Liver (tissue), 9 donors: ENCODE measurements around the gene MTOR. TPM values are rescaled to one million over a fixed set of nuclear protein-coding genes. Genes with fewer than 3 reads are reported as not detected.

Experiments used
- DNase-seq: peaks from one replicate; pipeline ENCODE4 v3.0.0-alpha.2; 2017; ENCODE audit warnings: low spot score
- H3K27ac ChIP-seq, 2 donors: one replicate each; pipeline ENCODE4 v1.7.0; 2013; ENCODE audit warnings: inconsistent platforms in 2 of 2, low read length in 2 of 2, control low read depth in 1 of 2, low read depth in 1 of 2, mild to moderate bottlenecking in 1 of 2
- H3K27me3 ChIP-seq, 4 donors: one replicate each; pipeline versions ENCODE4 v1.6.1 to v1.7.0; 2013; ENCODE audit warnings: low read length in 3 of 4, inconsistent platforms in 1 of 4, mild to moderate bottlenecking in 1 of 4, moderate library complexity in 1 of 4; ENCODE audit not compliant: control insufficient read depth in 4 of 4, insufficient read depth in 4 of 4
- H3K36me3 ChIP-seq, 4 donors: one replicate each; pipeline versions ENCODE4 v1.6.1 to v1.7.0; 2013; ENCODE audit warnings: low read length in 3 of 4, mild to moderate bottlenecking in 3 of 4, low read depth in 1 of 4, moderate library complexity in 1 of 4; ENCODE audit not compliant: control insufficient read depth in 4 of 4, insufficient read depth in 3 of 4
- H3K4me1 ChIP-seq, 4 donors: one replicate each; pipeline versions ENCODE4 v1.6.1 to v1.7.0; 2013; ENCODE audit warnings: low read length in 3 of 4, mild to moderate bottlenecking in 3 of 4, moderate library complexity in 1 of 4; ENCODE audit not compliant: control insufficient read depth in 4 of 4, insufficient read depth in 4 of 4
- H3K4me3 ChIP-seq, 3 donors: one replicate each; pipeline versions ENCODE4 v1.6.1 to v1.7.0; 2013; ENCODE audit warnings: low read length in 3 of 3, control low read depth in 1 of 3, low read depth in 1 of 3, mild to moderate bottlenecking in 1 of 3
- H3K9ac ChIP-seq, 2 donors: one replicate each; pipeline ENCODE4 v1.7.0; 2013; ENCODE audit warnings: low read length in 2 of 2, mild to moderate bottlenecking in 2 of 2, moderate library complexity in 2 of 2, control low read depth in 1 of 2, low read depth in 1 of 2
- H3K9me3 ChIP-seq, 4 donors: one replicate each; pipeline versions ENCODE4 v1.6.1 to v1.7.0; 2013; ENCODE audit warnings: low read length in 3 of 4; ENCODE audit not compliant: control insufficient read depth in 4 of 4
- ATF3 ChIP-seq: IDR thresholded peaks from 2 replicates; pipeline ENCODE4 v1.6.1; 2016; ENCODE audit warnings: antibody characterized with exemption
- CTCF ChIP-seq: fragments of 150-350 bp; IDR thresholded peaks from 2 replicates; pipeline ENCODE4 v1.5.1; 2017; ENCODE audit warnings: improper control_type of control experiment, low read depth, low read length; ENCODE audit not compliant: missing input control
- FOXA1 ChIP-seq: IDR thresholded peaks from 2 replicates; pipeline ENCODE4 v1.6.1; 2016; ENCODE audit warnings: antibody characterized with exemption
- GABPA ChIP-seq, 2 donors: IDR thresholded peaks in 1 of 2; conservative IDR thresholded peaks in 1 of 2; 2 replicates each; pipeline ENCODE4 v1.6.1; 2016; ENCODE audit warnings: antibody characterized with exemption in 2 of 2, mild to moderate bottlenecking in 1 of 2, moderate library complexity in 1 of 2
- HNF4A ChIP-seq, 2 donors: conservative IDR thresholded peaks; 2 replicates each; pipeline ENCODE4 v1.6.1; 2016; ENCODE audit warnings: antibody characterized with exemption in 2 of 2, mild to moderate bottlenecking in 2 of 2
- HNF4G ChIP-seq: IDR thresholded peaks from 2 replicates; pipeline ENCODE4 v1.6.1; 2016; ENCODE audit warnings: antibody characterized with exemption
- JUND ChIP-seq, 2 donors: IDR thresholded peaks; 2 replicates each; pipeline ENCODE4 v1.6.1; 2016; ENCODE audit warnings: antibody characterized with exemption in 2 of 2
- MAX ChIP-seq: IDR thresholded peaks from 2 replicates; pipeline ENCODE4 v1.6.1; 2016; ENCODE audit warnings: antibody characterized with exemption
- NR2F2 ChIP-seq: IDR thresholded peaks from 2 replicates; pipeline ENCODE4 v1.6.1; 2016; ENCODE audit warnings: antibody characterized with exemption
- RAD21 ChIP-seq, 2 donors: IDR thresholded peaks; 2 replicates each; pipeline ENCODE4 v1.6.1; 2016; ENCODE audit warnings: antibody characterized with exemption in 2 of 2, mild to moderate bottlenecking in 2 of 2
- REST ChIP-seq: IDR thresholded peaks from 2 replicates; pipeline ENCODE4 v1.6.1; 2016; ENCODE audit warnings: antibody characterized with exemption, mild to moderate bottlenecking
- RXRA ChIP-seq, 2 donors: IDR thresholded peaks; 2 replicates each; pipeline ENCODE4 v1.6.1; 2017 to 2018; ENCODE audit warnings: antibody characterized with exemption in 2 of 2, mild to moderate bottlenecking in 1 of 2
- SP1 ChIP-seq: IDR thresholded peaks from 2 replicates; pipeline ENCODE4 v1.6.1; 2018; ENCODE audit warnings: antibody characterized with exemption, mild to moderate bottlenecking
- TAF1 ChIP-seq: conservative IDR thresholded peaks from 2 replicates; pipeline ENCODE4 v1.6.1; 2016; ENCODE audit warnings: antibody characterized with exemption, mild to moderate bottlenecking
- YY1 ChIP-seq: IDR thresholded peaks from 2 replicates; pipeline ENCODE4 v1.6.1; 2016; ENCODE audit warnings: antibody characterized with exemption, mild to moderate bottlenecking
- ZBTB33 ChIP-seq: IDR thresholded peaks from 2 replicates; pipeline ENCODE4 v1.6.1; 2016; ENCODE audit warnings: antibody characterized with exemption
- WGBS: extraction: QIAGEN DNeasy Blood & Tissue Kit; methylation state at CpG from one replicate; pipeline ENCODE4 v1.1.7; 2013; 5-methylcytosine and 5-hydroxymethylcytosine counted together
- polyA plus RNA-seq, 2 donors: library from polyadenylated mRNA; stranded (reverse) in 1 of 2; unstranded in 1 of 2; fragments of 200-250 nt in 1 of 2; fragments of >200 nt in 1 of 2; fragmentation: Nextera tagmentation in 1 of 2; extraction: Ambion mirVana in 1 of 2; gene quantifications; one replicate each; pipeline versions ENCODE4 v1.2.1 to v1.2.3, GENCODE V29; 2013 to 2015
- total RNA-seq, 2 donors: library from RNA; depleted of rRNA; stranded (reverse); fragments of >200 nt; gene quantifications; one replicate each; pipeline ENCODE4 v1.2.3, GENCODE V29; 2014
- donor health status: healthy.
- donor health status: healthy.
- donor health status: healthy.
- donor health status: healthy.
- donor health status: healthy.

Gene MTOR
- total and polyA plus RNA-seq, 4 donors: 11.6 to 45.0 (median 19.9) TPM

- H3K36me3 ChIP-seq: peaks cover 13 to 61% (median 53%) of the 10 kb centered on the region in 4 donors
- 95% methylated on average over 15 of the region's 15 CpGs for WGBS
- DNase-seq: no peak
Measured at GRCh38 chr1:11129649-11130390, 132.5 kb downstream of the MTOR start.

More at GRCh38 chr1:11129649-11130390, 132.5 kb downstream of the MTOR start:
- Histone ChIP-seq H3K27ac (no peak overlapping the region), H3K4me3 (no peak overlapping the region), H3K9ac (no peak overlapping the region), H3K4me1 (peaks cover 0 to 20% (median 11%) of the 10 kb centered on the region in 4 donors), H3K9me3 (no peaks in the 10 kb centered on the region), H3K27me3 (no peaks in the 10 kb centered on the region)
- TF ChIP-seq ZBTB33: no peak
- TF ChIP-seq FOXA1: no peak
- TF ChIP-seq TAF1: no peak
- TF ChIP-seq YY1: no peak
- TF ChIP-seq SP1: no peak
- TF ChIP-seq JUND (IDR thresholded peaks at IDR 0.05): no peak
- TF ChIP-seq GABPA (IDR thresholded peaks at IDR 0.05 in 1 of 2, conservative IDR thresholded peaks at IDR 0.05 in 1 of 2): no peak
- TF ChIP-seq HNF4A (conservative IDR thresholded peaks at IDR 0.05): no peak
- no peak for TF ChIP-seq REST
- TF ChIP-seq MAX: no peak
- TF ChIP-seq RAD21 (IDR thresholded peaks at IDR 0.05): no peak
- TF ChIP-seq ATF3: no peak
- TF ChIP-seq RXRA (IDR thresholded peaks at IDR 0.05): no peak
- TF ChIP-seq HNF4G: no peak
- no peak for TF ChIP-seq CTCF
- TF ChIP-seq NR2F2: no peak
